HepG2 (cell line): ENCODE measurements around the gene ZNF747. TPM values are rescaled to one million over a fixed set of nuclear protein-coding genes. Genes with fewer than 3 reads are reported as not detected.
A peak's percentile ranks its signal among the peaks of the same experiment; 100 is the strongest.

Source experiments
- KDM6A ChIP-seq: IDR thresholded peaks from 2 replicates; pipeline ENCODE4 v1.6.1; 2016; ENCODE audit warnings: low read depth
- KLF9 ChIP-seq: IDR thresholded peaks from 2 replicates; pipeline ENCODE4 v1.6.1; 2016; ENCODE audit warnings: low read depth
- NKX3-1 ChIP-seq: sonication (generic); formaldehyde crosslinking; IDR thresholded peaks from 2 replicates; pipeline ENCODE4 v1.5.0; 2020; ENCODE audit warnings: missing genetic modification reagents
- PLRG1 ChIP-seq: fragments of 450-650 bp; conservative IDR thresholded peaks from 2 replicates; pipeline ENCODE4 v1.6.1; 2016
- REXO4 ChIP-seq: sonication (generic); formaldehyde crosslinking; IDR thresholded peaks from 2 replicates; pipeline ENCODE4 v1.8.0; 2022; ENCODE audit warnings: missing genetic modification reagents, mild to moderate bottlenecking, borderline replicate concordance
- YEATS2 ChIP-seq: sonication (generic); formaldehyde crosslinking; IDR thresholded peaks from 2 replicates; pipeline ENCODE4 v1.4.0; 2020; ENCODE audit warnings: missing genetic modification reagents, borderline replicate concordance
- ZBTB20 ChIP-seq: sonication (generic); formaldehyde crosslinking; IDR thresholded peaks from 2 replicates; pipeline ENCODE4 v1.8.1; 2023; ENCODE audit warnings: missing genetic modification reagents, low read depth, mild to moderate bottlenecking, borderline replicate concordance
- ZNF234 ChIP-seq: sonication (generic); formaldehyde crosslinking; conservative IDR thresholded peaks from 2 replicates; pipeline ENCODE4 v1.5.1; 2020; ENCODE audit warnings: mild to moderate bottlenecking, missing genetic modification reagents
- ZNF235 ChIP-seq: sonication (generic); formaldehyde crosslinking; IDR thresholded peaks from 2 replicates; pipeline ENCODE4 v1.8.1; 2023; ENCODE audit warnings: mild to moderate bottlenecking, missing genetic modification reagents, borderline replicate concordance
- ZNF567 ChIP-seq: sonication (generic); formaldehyde crosslinking; IDR thresholded peaks from 2 replicates; pipeline ENCODE4 v1.8.1; 2023; ENCODE audit warnings: mild to moderate bottlenecking, missing genetic modification reagents, borderline replicate concordance
- ZNF747 ChIP-seq: sonication (generic); formaldehyde crosslinking; IDR thresholded peaks from 2 replicates; pipeline ENCODE4 v1.8.1; 2023; ENCODE audit warnings: missing genetic modification reagents, mild to moderate bottlenecking, borderline replicate concordance
- ZNF773 ChIP-seq: sonication (generic); formaldehyde crosslinking; IDR thresholded peaks from 2 replicates; pipeline ENCODE4 v1.4.0; 2020; ENCODE audit warnings: missing genetic modification reagents, borderline replicate concordance
- ZNF878 ChIP-seq: sonication (generic); formaldehyde crosslinking; IDR thresholded peaks from 2 replicates; pipeline ENCODE4 v1.8.1; 2023; ENCODE audit warnings: mild to moderate bottlenecking, missing genetic modification reagents, moderate library complexity
- polyA plus RNA-seq, 8 experiments: library from polyadenylated mRNA; depleted of rRNA in 3 of 8; stranded (reverse) in 7 of 8; unstranded in 1 of 8; fragments of >200 nt; fragmentation: Illumina TruSeq in 4 of 8; extraction: Trizol in 4 of 8; gene quantifications; 2 replicates each; pipeline versions ENCODE4 v1.2.1 to v1.2.3, GENCODE V29; 2011 to 2016; ENCODE audit warnings: low read depth in 4 of 8, missing spikeins in 1 of 8, mixed read lengths in 1 of 8; ENCODE audit not compliant: insufficient read depth in 1 of 8
- total RNA-seq, 5 experiments: library from RNA; depleted of rRNA; stranded (reverse); fragments of >200 nt; fragmentation: Illumina TruSeq; extraction: Trizol; gene quantifications; 2 replicates each; pipeline ENCODE4 v1.2.3, GENCODE V29; 2016; ENCODE audit warnings: low read depth in 1 of 5
- TF ChIP-seq, protein P1 (sequence below): sonication (generic); formaldehyde crosslinking; IDR thresholded peaks from 2 replicates; pipeline ENCODE4 v1.4.0; 2020; ENCODE audit warnings: missing genetic modification reagents
- TF ChIP-seq, protein P2 (sequence below): sonication (generic); formaldehyde crosslinking; conservative IDR thresholded peaks from 2 replicates; pipeline ENCODE4 v1.4.0; 2020; ENCODE audit warnings: missing genetic modification reagents
- TF ChIP-seq, protein P3 (sequence below): sonication (generic); formaldehyde crosslinking; IDR thresholded peaks from 2 replicates; pipeline ENCODE4 v1.4.0; 2020; ENCODE audit warnings: mild to moderate bottlenecking, missing genetic modification reagents
- TF ChIP-seq, protein P4 (sequence below): sonication (generic); formaldehyde crosslinking; IDR thresholded peaks from 2 replicates; pipeline ENCODE4 v1.4.0; 2020; ENCODE audit warnings: missing genetic modification reagents
- TF ChIP-seq, protein P5 (sequence below): sonication (generic); formaldehyde crosslinking; IDR thresholded peaks from 2 replicates; pipeline ENCODE4 v1.8.0; 2022; ENCODE audit warnings: mild to moderate bottlenecking, missing genetic modification reagents, moderate library complexity

ZNF747 gene
- total and polyA plus RNA-seq, 2 of the 13 experiments (the other 11 are each of a cell fraction or from before 2014, with no cell fraction given), result 7.2 to 10.2 TPM

DNA sequence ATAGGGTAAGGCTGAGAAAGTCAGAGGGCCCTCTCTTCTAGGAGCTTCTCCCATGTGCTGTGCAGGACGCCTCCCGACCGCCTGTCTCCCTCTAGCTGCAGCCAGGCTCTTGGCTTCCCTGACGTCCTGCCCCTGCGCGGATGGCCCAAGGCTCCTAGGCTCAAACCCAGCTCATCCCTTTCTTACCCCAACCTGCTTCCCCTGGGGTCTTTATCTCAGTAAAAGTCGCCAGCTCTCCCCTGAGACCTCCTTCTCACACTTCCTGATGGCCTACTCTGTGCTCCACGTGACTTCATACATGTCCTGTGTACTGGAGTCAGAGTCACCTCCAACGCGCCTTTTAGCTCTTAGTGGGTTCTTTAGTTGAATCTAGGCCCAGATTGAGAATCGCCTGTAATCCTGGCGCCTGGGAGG lies 1.1 kb upstream of the ZNF747 start (continued):
- no peak for TF ChIP-seq ZNF773 (CRISPR knock-in tag)
- no peak for TF ChIP-seq ZNF878 (CRISPR knock-in tag)
- TF ChIP-seq KDM6A, result no peak
- TF ChIP-seq PLRG1, result no peak
- 0 out of 2 replicates have a peak, but pooled peaks have one; percentile 32 for TF ChIP-seq REXO4 (CRISPR knock-in tag)
- no peak for TF ChIP-seq KLF9 (CRISPR knock-in tag)
- TF ChIP-seq, protein P1, sequence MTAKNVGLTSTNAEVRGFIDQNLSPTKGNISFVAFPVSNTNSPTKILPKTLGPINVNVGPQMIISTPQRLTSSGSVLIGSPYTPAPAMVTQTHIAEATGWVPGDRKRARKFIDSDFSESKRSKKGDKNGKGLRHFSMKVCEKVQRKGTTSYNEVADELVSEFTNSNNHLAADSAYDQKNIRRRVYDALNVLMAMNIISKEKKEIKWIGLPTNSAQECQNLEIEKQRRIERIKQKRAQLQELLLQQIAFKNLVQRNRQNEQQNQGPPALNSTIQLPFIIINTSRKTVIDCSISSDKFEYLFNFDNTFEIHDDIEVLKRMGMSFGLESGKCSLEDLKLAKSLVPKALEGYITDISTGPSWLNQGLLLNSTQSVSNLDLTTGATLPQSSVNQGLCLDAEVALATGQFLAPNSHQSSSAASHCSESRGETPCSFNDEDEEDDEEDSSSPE, result peak; percentile 86
- TF ChIP-seq ZNF567, result no peak; the same call in 1 of the 2 replicates
- no peak for TF ChIP-seq ZNF747 (CRISPR knock-in tag)
- TF ChIP-seq ZNF235 (CRISPR knock-in tag), result no peak
- TF ChIP-seq, protein P2, sequence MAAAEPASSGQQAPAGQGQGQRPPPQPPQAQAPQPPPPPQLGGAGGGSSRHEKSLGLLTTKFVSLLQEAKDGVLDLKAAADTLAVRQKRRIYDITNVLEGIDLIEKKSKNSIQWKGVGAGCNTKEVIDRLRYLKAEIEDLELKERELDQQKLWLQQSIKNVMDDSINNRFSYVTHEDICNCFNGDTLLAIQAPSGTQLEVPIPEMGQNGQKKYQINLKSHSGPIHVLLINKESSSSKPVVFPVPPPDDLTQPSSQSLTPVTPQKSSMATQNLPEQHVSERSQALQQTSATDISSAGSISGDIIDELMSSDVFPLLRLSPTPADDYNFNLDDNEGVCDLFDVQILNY (CRISPR knock-in tag), result no peak
- TF ChIP-seq, protein P3, sequence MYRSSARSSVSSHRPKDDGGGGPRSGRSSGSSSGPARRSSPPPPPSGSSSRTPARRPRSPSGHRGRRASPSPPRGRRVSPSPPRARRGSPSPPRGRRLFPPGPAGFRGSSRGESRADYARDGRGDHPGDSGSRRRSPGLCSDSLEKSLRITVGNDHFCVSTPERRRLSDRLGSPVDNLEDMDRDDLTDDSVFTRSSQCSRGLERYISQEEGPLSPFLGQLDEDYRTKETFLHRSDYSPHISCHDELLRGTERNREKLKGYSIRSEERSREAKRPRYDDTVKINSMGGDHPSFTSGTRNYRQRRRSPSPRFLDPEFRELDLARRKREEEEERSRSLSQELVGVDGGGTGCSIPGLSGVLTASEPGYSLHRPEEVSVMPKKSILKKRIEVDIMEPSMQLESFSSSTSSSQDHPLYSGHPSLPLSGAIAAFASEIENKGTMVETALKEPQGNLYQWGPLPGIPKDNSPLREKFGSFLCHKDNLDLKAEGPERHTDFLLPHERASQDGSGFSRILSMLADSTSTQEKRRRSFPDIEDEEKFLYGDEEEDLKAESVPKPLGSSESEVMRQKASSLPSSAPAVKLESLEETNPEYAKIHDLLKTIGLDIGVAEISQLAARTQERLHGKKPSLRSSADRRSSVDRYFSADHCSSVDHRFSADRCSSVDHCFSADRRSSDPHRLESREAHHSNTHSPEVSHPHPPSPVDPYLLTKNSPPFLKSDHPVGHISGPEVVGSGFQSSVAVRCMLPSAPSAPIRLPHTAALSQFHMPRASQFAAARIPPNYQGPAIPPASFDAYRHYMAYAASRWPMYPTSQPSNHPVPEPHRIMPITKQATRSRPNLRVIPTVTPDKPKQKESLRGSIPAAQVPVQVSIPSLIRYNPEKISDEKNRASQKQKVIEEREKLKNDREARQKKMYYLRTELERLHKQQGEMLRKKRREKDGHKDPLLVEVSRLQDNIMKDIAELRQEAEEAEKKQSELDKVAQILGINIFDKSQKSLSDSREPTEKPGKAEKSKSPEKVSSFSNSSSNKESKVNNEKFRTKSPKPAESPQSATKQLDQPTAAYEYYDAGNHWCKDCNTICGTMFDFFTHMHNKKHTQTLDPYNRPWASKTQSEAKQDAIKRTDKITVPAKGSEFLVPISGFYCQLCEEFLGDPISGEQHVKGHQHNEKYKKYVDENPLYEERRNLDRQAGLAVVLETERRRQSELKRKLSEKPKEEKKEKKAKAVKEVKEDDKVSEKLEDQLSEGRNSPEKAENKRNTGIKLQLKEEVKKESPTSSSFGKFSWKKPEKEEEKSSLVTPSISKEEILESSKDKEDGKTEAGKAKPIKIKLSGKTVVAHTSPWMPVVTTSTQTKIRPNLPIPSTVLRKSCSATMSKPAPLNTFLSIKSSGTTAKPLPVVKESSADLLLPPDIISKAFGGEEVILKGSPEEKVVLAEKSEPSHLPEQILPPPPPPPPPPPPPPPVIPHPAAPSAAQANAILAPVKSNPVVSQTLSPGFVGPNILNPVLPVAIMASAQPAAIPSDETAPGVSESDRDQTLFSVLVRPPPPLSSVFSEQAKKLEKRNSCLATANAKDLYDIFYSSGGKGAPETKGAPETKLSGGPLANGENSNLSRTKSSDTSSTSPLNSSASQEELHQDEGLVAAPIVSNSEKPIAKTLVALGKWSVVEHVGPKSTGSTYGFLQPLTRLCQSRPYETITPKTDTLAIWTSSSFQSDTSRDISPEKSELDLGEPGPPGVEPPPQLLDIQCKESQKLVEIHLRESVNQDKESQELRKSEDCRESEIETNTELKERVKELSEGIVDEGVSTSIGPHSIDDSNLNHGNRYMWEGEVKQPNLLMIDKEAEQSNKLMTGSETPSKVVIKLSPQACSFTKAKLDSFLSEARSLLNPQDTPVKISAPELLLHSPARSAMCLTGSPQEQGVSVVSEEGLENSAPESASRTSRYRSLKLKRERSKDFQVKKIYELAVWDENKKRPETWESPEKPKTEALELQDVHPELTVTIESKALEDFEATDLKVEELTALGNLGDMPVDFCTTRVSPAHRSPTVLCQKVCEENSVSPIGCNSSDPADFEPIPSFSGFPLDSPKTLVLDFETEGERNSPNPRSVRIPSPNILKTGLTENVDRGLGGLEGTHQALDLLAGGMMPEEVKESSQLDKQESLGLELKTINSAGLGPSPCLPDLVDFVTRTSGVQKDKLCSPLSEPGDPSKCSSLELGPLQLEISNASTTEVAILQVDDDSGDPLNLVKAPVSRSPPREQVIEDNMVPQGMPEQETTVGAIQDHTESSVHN (CRISPR knock-in tag), result no peak
- TF ChIP-seq, protein P4, sequence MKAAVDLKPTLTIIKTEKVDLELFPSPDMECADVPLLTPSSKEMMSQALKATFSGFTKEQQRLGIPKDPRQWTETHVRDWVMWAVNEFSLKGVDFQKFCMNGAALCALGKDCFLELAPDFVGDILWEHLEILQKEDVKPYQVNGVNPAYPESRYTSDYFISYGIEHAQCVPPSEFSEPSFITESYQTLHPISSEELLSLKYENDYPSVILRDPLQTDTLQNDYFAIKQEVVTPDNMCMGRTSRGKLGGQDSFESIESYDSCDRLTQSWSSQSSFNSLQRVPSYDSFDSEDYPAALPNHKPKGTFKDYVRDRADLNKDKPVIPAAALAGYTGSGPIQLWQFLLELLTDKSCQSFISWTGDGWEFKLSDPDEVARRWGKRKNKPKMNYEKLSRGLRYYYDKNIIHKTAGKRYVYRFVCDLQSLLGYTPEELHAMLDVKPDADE, result peak; percentile 61; the same call in 1 of the 2 replicates
- peak; percentile 85 for TF ChIP-seq ZBTB20 (CRISPR knock-in tag)
- TF ChIP-seq YEATS2, result peak; percentile 45; the same call in 1 of the 2 replicates
- TF ChIP-seq ZNF234 (CRISPR knock-in tag), result no peak
- TF ChIP-seq NKX3-1 (CRISPR knock-in tag), result peak; percentile 63
- TF ChIP-seq, protein P5, sequence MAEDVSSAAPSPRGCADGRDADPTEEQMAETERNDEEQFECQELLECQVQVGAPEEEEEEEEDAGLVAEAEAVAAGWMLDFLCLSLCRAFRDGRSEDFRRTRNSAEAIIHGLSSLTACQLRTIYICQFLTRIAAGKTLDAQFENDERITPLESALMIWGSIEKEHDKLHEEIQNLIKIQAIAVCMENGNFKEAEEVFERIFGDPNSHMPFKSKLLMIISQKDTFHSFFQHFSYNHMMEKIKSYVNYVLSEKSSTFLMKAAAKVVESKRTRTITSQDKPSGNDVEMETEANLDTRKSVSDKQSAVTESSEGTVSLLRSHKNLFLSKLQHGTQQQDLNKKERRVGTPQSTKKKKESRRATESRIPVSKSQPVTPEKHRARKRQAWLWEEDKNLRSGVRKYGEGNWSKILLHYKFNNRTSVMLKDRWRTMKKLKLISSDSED (CRISPR knock-in tag), result no peak
